Heart left ventricle (tissue), 16 donors: Measurements from ENCODE around the gene UVRAG. TPM values are rescaled to one million over a fixed set of nuclear protein-coding genes. Genes with fewer than 3 reads are reported as not detected.

ENCODE experiments used
- ATAC-seq, 4 donors: fragments of 200-7000 bp; cut with Tn5 transposase; one replicate each; pipeline ENCODE4 v1.9.1; 2020 to 2022; ENCODE audit warnings: moderate library complexity in 4 of 4, mild to moderate bottlenecking in 3 of 4, moderate number of reproducible peaks in 1 of 4
- DNase-seq, 5 donors: peaks; one replicate each; pipeline ENCODE4 v3.0.0-alpha.2; 2020
- H3K27ac ChIP-seq, 12 donors: fragments of 200-600 bp; sonication (generic) in 4 of 12; one replicate each; pipeline versions ENCODE4 v1.5.0 to v1.8.0; 2016 to 2022; ENCODE audit warnings: mild to moderate bottlenecking in 2 of 12
- H3K27me3 ChIP-seq, 9 donors: fragments of 200-600 bp; sonication (generic) in 2 of 9; one replicate each; pipeline versions ENCODE4 v1.5.1 to v1.8.0; 2016 to 2022; ENCODE audit warnings: mild to moderate bottlenecking in 3 of 9
- H3K36me3 ChIP-seq, 9 donors: fragments of 200-600 bp; sonication (generic) in 2 of 9; one replicate each; pipeline versions ENCODE4 v1.5.0 to v1.8.0; 2018 to 2022; ENCODE audit warnings: mild to moderate bottlenecking in 2 of 9
- H3K4me1 ChIP-seq, 12 donors: fragments of 200-600 bp; sonication (generic) in 4 of 12; one replicate each; pipeline versions ENCODE4 v1.5.0 to v1.8.0; 2016 to 2022; ENCODE audit warnings: mild to moderate bottlenecking in 3 of 12
- H3K4me3 ChIP-seq, 12 donors: fragments of 200-600 bp; sonication (generic) in 4 of 12; one replicate each; pipeline versions ENCODE4 v1.5.0 to v1.8.0; 2017 to 2022; ENCODE audit warnings: mild to moderate bottlenecking in 9 of 12, moderate library complexity in 4 of 12
- H3K9me3 ChIP-seq, 12 donors: fragments of 200-600 bp; sonication (generic) in 4 of 12; one replicate each; pipeline versions ENCODE4 v1.5.0 to v1.8.0; 2016 to 2022; ENCODE audit warnings: mild to moderate bottlenecking in 1 of 12
- CTCF ChIP-seq, 12 donors: fragments of 200-600 bp; sonication (generic) in 4 of 12; IDR thresholded peaks; one replicate each; pipeline versions ENCODE4 v1.5.0 to v1.8.0; 2018 to 2022; ENCODE audit warnings: antibody characterized with exemption in 12 of 12, mild to moderate bottlenecking in 5 of 12
- POLR2A ChIP-seq, 2 donors: fragments of 450-650 bp; IDR thresholded peaks; one replicate each; pipeline ENCODE4 v1.6.1; 2017; ENCODE audit warnings: antibody characterized with exemption in 2 of 2, mild to moderate bottlenecking in 2 of 2, moderate library complexity in 2 of 2
- WGBS, 4 donors: extraction: QIAGEN DNeasy Blood & Tissue Kit in 2 of 4; methylation state at CpG; one replicate each; pipeline versions ENCODE4 v1.1.5 to v1.1.7; 2013 to 2018; 5-methylcytosine and 5-hydroxymethylcytosine counted together
- intact Hi-C, 10 donors: fragments of 100-400 bp; cut with DNase I; formaldehyde crosslinking; loops; one replicate each; pipeline versions ENCODE4 v1.11.1 to v1.14.2; 2022
- polyA plus RNA-seq, 2 donors: library from polyadenylated mRNA; stranded (reverse); fragments of 200-250 nt; gene quantifications; one replicate each; pipeline ENCODE4 v1.2.3, GENCODE V29; 2013
- total RNA-seq, 9 donors: library from RNA; depleted of rRNA in 2 of 9; stranded (reverse); fragments of >200 nt in 2 of 9; fragmentation: NEBNext Ultra II Directional in 3 of 9; extraction: Animal tissue kit (Norgen Biotek cat#: 25700) in 3 of 9; gene quantifications; one replicate each; pipeline versions ENCODE4 v1.1.0 to v1.2.4, GENCODE V29; 2016 to 2023
- donor health status: ischemic (EF 13 %, LVEDD 7.1; RV severe dilation, severe dysfunction).
- donor health status: healthy with polysubstance abuse.
- donor health status: DM: no; HTN: yes; CAD: no.
- donor health status: DM: no; HTN: no; CAD: no.
- donor health status: ischemic (EF 25% LVEDD 6.9; RV normal size, moderate dysfunction).
- donor health status: ischemic (EF 25% LVEDD 5.7; RV mildly dilated, moderate dysfunction).
- donor health status: healthy.
- donor health status: DM: yes; HTN: yes; CAD: no.
- donor health status: ischemic (EF 35%, LVEDD 5.7; RV mildly dilated, moderate dysfunction).
- donor health status: nonischemic (EF 11% LVEDD 7.7; RV severe dilation, severe dysfunction).
- donor health status: DM: yes; HTN: yes; CAD: no.
- donor health status: PGD.
- donor health status: ischemic (EF 29% LVEDD 5.4; RV normal size, mild dysfunction).
- donor health status: nonischemic (EF 23%, LVEDD 6.1; RV moderate dilation, normal function).

UVRAG gene
- total and polyA plus RNA-seq, 11 donors: 4.5 to 22.6 (median 15.0) TPM

DNA sequence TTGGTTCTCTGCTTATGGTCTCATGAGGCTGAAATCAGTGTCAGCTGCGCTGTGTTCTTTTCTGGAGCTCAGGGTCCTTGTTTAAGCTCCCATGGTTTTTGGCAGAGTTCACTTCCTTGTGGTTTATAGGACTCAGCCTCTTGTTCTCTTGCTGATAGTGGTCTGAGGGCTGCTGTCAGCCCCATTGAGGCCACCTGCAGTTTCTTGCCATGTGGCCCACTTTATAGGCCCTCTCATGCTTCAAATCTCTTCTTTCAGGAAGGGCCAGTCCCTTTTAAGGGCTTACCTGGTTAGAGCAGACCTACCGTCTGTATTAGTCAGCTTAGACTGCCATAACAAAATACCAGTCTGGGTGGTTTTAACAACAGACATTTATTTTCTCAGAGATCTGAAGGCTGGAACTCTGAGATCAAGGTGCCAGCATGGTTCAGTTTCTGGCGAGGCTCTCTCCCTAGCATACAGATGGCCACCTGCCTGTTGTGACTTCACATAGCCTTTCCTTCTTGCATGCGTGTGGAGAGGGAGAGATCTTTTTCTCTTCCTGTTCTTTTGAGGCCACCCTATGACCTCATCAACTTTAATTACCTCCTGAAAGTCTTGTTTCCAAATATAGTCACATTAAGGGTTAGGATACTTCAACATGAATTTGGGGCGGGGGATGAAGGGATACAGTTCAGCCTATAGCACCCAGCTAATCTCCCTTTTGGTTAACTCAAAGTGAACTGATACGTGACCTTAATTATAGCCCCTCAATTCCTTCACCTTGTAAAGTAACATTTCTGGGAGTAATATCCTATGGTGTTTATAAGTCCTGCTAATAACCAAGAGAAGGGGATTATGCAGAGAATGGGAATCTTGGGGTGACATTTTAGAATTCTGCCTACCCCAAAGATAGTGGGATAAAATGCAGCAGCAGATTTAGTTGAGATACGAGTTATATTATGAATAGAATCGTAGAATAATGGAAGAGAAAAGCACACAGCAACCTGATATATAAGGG lies 131.8 kb downstream of the UVRAG start:
- TF ChIP-seq CTCF (IDR thresholded peaks at IDR 0.05) (no peak), POLR2A (IDR thresholded peaks at IDR 0.05) (no peak)
- Histone ChIP-seq H3K9me3 (no peaks in the 10 kb centered on the region), H3K4me1 (peaks cover 4 to 34% (median 19%) of the 10 kb centered on the region in 12 donors), H3K36me3 (no peaks in the 10 kb centered on the region), H3K27ac (peak overlapping the region in 10 of 12 donors; percentile 31 to 66 (median 41)), H3K27me3 (no peaks in the 10 kb centered on the region), H3K4me3 (no peak overlapping the region)
- intact Hi-C loops: no loop called here
- DNase-seq: peak in 3 of 5 donors; percentile 25 to 49 (median 43)
- 68 to 73% (median 70%) methylated on average over 8 of the region's 8 CpGs for WGBS, 4 donors
- peak; percentile 78 to 91 (median 88) for ATAC-seq

GRCh38 chr11:75949023-75949672 lies 134.1 kb downstream of the UVRAG start:
- no peak overlapping the region for H3K27ac ChIP-seq
- H3K4me1 ChIP-seq: peaks cover 4 to 43% (median 23%) of the 10 kb centered on the region in 12 donors
- intact Hi-C loops: no loop called here

DNA sequence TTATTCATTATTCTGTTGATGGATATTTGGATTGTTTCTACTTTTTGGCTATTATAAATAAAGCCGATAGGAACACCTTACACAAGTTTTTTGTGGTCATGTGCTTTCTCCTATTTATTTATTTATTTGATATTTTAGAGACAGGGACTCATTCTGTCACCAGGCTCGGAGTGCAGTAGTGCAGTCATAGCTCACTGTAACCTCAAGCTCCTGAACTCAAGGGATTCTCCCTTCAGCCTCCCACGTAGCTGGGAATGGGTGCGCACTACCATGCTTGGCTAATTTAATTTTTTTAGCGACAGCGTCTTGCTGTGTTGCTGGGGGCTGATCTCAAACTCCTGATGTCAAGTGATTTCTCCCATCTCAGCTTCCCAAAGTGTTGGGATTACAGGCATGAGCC lies 135.1 kb downstream of the UVRAG start:
- Histone ChIP-seq H3K36me3 (peaks cover 0 to 2% (median 0%) of the 10 kb centered on the region in 9 donors), H3K27me3 (no peaks in the 10 kb centered on the region), H3K4me3 (no peak overlapping the region), H3K9me3 (no peaks in the 10 kb centered on the region), H3K4me1 (peaks cover 4 to 48% (median 25%) of the 10 kb centered on the region in 12 donors), H3K27ac (no peak overlapping the region)
- DNase-seq: no peak
- TF ChIP-seq CTCF (IDR thresholded peaks at IDR 0.05) (no peak), POLR2A (IDR thresholded peaks at IDR 0.05) (no peak)
- intact Hi-C loops: no loop called here
- no peak for ATAC-seq
- 95 to 97% (median 96%) methylated on average over 6 of the region's 6 CpGs for WGBS, 4 donors

More at GRCh38 chr11:75949023-75949672, 134.1 kb downstream of the UVRAG start:
- no peaks in the 10 kb centered on the region for H3K9me3 ChIP-seq
- DNase-seq (no peak), ATAC-seq (no peak)
- no peak overlapping the region for H3K4me3 ChIP-seq
- TF ChIP-seq CTCF (IDR thresholded peaks at IDR 0.05) (no peak), POLR2A (IDR thresholded peaks at IDR 0.05) (no peak)
- WGBS, 4 donors: 80 to 88% (median 84%) methylated on average over 6 of the region's 6 CpGs
- H3K36me3 ChIP-seq: peaks cover 0 to 2% (median 0%) of the 10 kb centered on the region in 9 donors
- H3K27me3 ChIP-seq: no peaks in the 10 kb centered on the region

DNA sequence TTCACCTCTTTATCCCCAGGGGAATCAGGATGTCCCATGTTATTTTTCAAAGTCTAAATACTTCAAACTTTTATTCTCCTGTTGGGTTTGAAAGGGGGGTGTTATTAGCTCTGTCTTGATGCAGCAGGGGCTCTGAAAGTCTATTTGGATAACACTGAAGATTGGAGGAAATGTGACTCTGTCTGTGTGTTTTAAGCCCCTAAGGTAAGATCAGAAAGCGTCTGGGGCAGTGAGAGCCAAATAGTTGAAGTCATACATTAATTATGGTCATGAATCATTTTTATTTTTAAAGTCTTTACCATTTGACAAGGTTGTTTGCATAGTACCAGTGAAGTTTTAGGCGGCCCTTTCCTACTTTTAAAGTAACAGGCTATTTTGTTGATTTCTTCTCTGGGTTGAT lies 139.0 kb downstream of the UVRAG start:
- DNase-seq (no peak), ATAC-seq (peak in 2 of 4 donors; percentile 56 to 59)
- intact Hi-C loops: no loop called here
- no peak overlapping the region for H3K4me3 ChIP-seq
- H3K36me3 ChIP-seq: peaks cover 0 to 2% (median 0%) of the 10 kb centered on the region in 9 donors
- H3K9me3 ChIP-seq: peaks cover 0 to 2% (median 0%) of the 10 kb centered on the region in 12 donors
- peak overlapping the region in 2 of 12 donors; percentile 7 to 26 for H3K27ac ChIP-seq
- no peak for TF ChIP-seq CTCF (IDR thresholded peaks at IDR 0.05)
- H3K27me3 ChIP-seq: no peaks in the 10 kb centered on the region
- 31 to 53% (median 46%) methylated on average over 2 of the region's 2 CpGs for WGBS, 4 donors
- H3K4me1 ChIP-seq: peaks cover 0 to 24% (median 6%) of the 10 kb centered on the region in 12 donors
